Testis (tissue), 2 donors: ENCODE results near the gene MMAB.

Experiments used
- POLR2A ChIP-seq: fragments of 450-650 bp; IDR thresholded peaks from one replicate; pipeline ENCODE4 v1.6.1; 2017; ENCODE audit warnings: antibody characterized with exemption, mild to moderate bottlenecking, moderate library complexity
- TF ChIP-seq, protein P1 (sequence below), 3 experiments: fragments of 450-650 bp in 2 of 3; fragments of 200-600 bp in 1 of 3; sonication (generic) in 1 of 3; IDR thresholded peaks; one replicate each; pipeline ENCODE4 v1.5.1; 2016 to 2019; ENCODE audit warnings: antibody characterized with exemption in 3 of 3, mild to moderate bottlenecking in 2 of 3, moderate library complexity in 1 of 3

DNA sequence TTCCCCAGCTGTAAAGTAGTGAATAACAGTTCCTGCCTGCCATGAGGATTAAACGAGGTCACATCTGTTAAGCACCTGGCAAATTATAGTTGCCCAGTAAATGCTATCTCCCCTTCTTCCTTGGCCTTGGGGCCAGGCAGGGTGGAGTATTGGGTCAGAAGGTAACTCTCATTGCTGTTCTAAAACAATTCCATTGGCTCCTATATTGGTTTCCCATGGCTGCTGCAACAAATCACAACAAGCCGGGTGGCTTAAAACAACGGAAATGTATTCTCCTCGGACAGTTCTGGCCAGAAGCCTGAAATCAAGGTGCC, 31.9 kb downstream of the MMAB start:
- TF ChIP-seq, protein P1, sequence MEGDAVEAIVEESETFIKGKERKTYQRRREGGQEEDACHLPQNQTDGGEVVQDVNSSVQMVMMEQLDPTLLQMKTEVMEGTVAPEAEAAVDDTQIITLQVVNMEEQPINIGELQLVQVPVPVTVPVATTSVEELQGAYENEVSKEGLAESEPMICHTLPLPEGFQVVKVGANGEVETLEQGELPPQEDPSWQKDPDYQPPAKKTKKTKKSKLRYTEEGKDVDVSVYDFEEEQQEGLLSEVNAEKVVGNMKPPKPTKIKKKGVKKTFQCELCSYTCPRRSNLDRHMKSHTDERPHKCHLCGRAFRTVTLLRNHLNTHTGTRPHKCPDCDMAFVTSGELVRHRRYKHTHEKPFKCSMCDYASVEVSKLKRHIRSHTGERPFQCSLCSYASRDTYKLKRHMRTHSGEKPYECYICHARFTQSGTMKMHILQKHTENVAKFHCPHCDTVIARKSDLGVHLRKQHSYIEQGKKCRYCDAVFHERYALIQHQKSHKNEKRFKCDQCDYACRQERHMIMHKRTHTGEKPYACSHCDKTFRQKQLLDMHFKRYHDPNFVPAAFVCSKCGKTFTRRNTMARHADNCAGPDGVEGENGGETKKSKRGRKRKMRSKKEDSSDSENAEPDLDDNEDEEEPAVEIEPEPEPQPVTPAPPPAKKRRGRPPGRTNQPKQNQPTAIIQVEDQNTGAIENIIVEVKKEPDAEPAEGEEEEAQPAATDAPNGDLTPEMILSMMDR (IDR thresholded peaks at IDR 0.05) = no peak
- no peak for TF ChIP-seq POLR2A
